OCI-LY3 (cell line): ENCODE data around the gene MAP1B.

Source experiments
- H2AFZ ChIP-seq: fragments of 200-600, 300-600 bp; shearing (Covaris generic); 2 replicates; pipeline ENCODE4 v1.6.0; 2014; ENCODE audit warnings: antibody characterized with exemption, low read depth, low read length
- H3K27ac ChIP-seq: fragments of 200-600, 300-600 bp; sonication (generic); 2 replicates; pipeline ENCODE4 v1.5.1; 2014; ENCODE audit warnings: mild to moderate bottlenecking, low read length, moderate library complexity, mixed read lengths
- H3K27me3 ChIP-seq: fragments of 200-600, 300-600 bp; sonication (generic); 2 replicates; pipeline ENCODE4 v1.6.1; 2014; ENCODE audit warnings: low read depth, low read length, mixed read lengths
- H3K36me3 ChIP-seq: fragments of 200-600, 300-600 bp; sonication (generic); replicated peaks from 2 replicates; pipeline ENCODE3; 2014; ENCODE audit warnings: low read depth, low read length, mixed read lengths
- H3K4me1 ChIP-seq: fragments of 300-600, 200-600 bp; sonication (generic); 2 replicates; pipeline ENCODE4 v1.6.1; 2014; ENCODE audit warnings: low read length, mixed read lengths
- H3K4me2 ChIP-seq: fragments of 200-600, 300-600 bp; sonication (generic); 2 replicates; pipeline ENCODE4 v1.6.1; 2014; ENCODE audit warnings: low read length, mixed read lengths
- H3K4me3 ChIP-seq: fragments of 300-600, 200-600 bp; sonication (generic); 2 replicates; pipeline ENCODE4 v1.5.1; 2014; ENCODE audit warnings: antibody characterized with exemption, mild to moderate bottlenecking, low read length, moderate library complexity
- H3K79me2 ChIP-seq: fragments of 300-600, 200-600 bp; shearing (Covaris generic); 2 replicates; pipeline ENCODE4 v1.6.1; 2014; ENCODE audit warnings: mild to moderate bottlenecking, low read length, mixed read lengths
- H3K9ac ChIP-seq: fragments of 300-600, 200-600 bp; shearing (Covaris generic); 2 replicates; pipeline ENCODE4 v1.6.0; 2014; ENCODE audit warnings: mild to moderate bottlenecking, low read length, moderate library complexity
- H3K9me3 ChIP-seq: fragments of 200-600, 300-600 bp; shearing (Covaris generic); 2 replicates; pipeline ENCODE4 v1.6.1; 2014; ENCODE audit warnings: low read length, mixed read lengths; ENCODE audit not compliant: insufficient read depth
- H4K20me1 ChIP-seq: fragments of 200-600, 300-600 bp; sonication (generic); 2 replicates; pipeline ENCODE4 v1.6.1; 2016; ENCODE audit warnings: low read length, mixed read lengths; ENCODE audit not compliant: insufficient read depth
- CTCF ChIP-seq: fragments of 200-600, 300-600 bp; sonication (generic); IDR thresholded peaks from 2 replicates; pipeline ENCODE4 v1.5.1; 2014; ENCODE audit warnings: antibody characterized with exemption, low read length, low read depth
- EZH2phosphoT487 ChIP-seq: fragments of 200-600 bp; shearing (Covaris generic); IDR thresholded peaks from 2 replicates; pipeline ENCODE4 v1.6.1; 2018; ENCODE audit warnings: antibody characterized with exemption, mixed run types, low read depth

The MAP1B gene

GRCh38 chr5:72130351-72130761, 23.1 kb downstream of the MAP1B start:
- no peaks in the 10 kb centered on the region for H3K36me3 ChIP-seq
- H3K9me3 ChIP-seq = no peaks in the 10 kb centered on the region
- no peak overlapping the region for H2AFZ ChIP-seq
- H3K4me3 ChIP-seq = no peak overlapping the region
- no peak overlapping the region for H3K9ac ChIP-seq
- H3K79me2 ChIP-seq = no peaks in the 10 kb centered on the region
- no peaks in the 10 kb centered on the region for H3K4me1 ChIP-seq
- no peak overlapping the region for H3K27ac ChIP-seq
- peaks cover 30% of the 10 kb centered on the region for H3K27me3 ChIP-seq
- H4K20me1 ChIP-seq = no peaks in the 10 kb centered on the region
- TF ChIP-seq EZH2phosphoT487 (no peak), CTCF (no peak)
- H3K4me2 ChIP-seq = no peak overlapping the region

GRCh38 chr5:72133212-72133990, 26.1 kb downstream of the MAP1B start:
- H3K4me1 ChIP-seq = no peaks in the 10 kb centered on the region
- no peaks in the 10 kb centered on the region for H3K9me3 ChIP-seq
- H3K4me2 ChIP-seq = no peak overlapping the region
- H3K36me3 ChIP-seq = no peaks in the 10 kb centered on the region
- no peak overlapping the region for H3K9ac ChIP-seq
- no peak overlapping the region for H2AFZ ChIP-seq
- H3K27me3 ChIP-seq = peaks cover 23% of the 10 kb centered on the region
- H3K79me2 ChIP-seq = no peaks in the 10 kb centered on the region
- H3K4me3 ChIP-seq = no peak overlapping the region
- TF ChIP-seq EZH2phosphoT487 = no peak
- TF ChIP-seq CTCF = no peak
- H4K20me1 ChIP-seq = no peaks in the 10 kb centered on the region
- no peak overlapping the region for H3K27ac ChIP-seq

- H3K4me2 ChIP-seq = no peak overlapping the region
- H3K4me3 ChIP-seq = no peak overlapping the region
- peaks cover 28% of the 10 kb centered on the region for H3K27me3 ChIP-seq
- H2AFZ ChIP-seq = no peak overlapping the region
- no peaks in the 10 kb centered on the region for H3K9me3 ChIP-seq
- TF ChIP-seq CTCF = no peak
- TF ChIP-seq EZH2phosphoT487 = no peak
- no peak overlapping the region for H3K9ac ChIP-seq
- H3K36me3 ChIP-seq = no peaks in the 10 kb centered on the region
- H4K20me1 ChIP-seq = no peaks in the 10 kb centered on the region
- peaks cover 5% of the 10 kb centered on the region; the same call in 1 of the 2 replicates for H3K4me1 ChIP-seq
- H3K27ac ChIP-seq = no peak overlapping the region
- H3K79me2 ChIP-seq = no peaks in the 10 kb centered on the region
Measured at GRCh38 chr5:72134226-72134899, 27.1 kb downstream of the MAP1B start.

DNA sequence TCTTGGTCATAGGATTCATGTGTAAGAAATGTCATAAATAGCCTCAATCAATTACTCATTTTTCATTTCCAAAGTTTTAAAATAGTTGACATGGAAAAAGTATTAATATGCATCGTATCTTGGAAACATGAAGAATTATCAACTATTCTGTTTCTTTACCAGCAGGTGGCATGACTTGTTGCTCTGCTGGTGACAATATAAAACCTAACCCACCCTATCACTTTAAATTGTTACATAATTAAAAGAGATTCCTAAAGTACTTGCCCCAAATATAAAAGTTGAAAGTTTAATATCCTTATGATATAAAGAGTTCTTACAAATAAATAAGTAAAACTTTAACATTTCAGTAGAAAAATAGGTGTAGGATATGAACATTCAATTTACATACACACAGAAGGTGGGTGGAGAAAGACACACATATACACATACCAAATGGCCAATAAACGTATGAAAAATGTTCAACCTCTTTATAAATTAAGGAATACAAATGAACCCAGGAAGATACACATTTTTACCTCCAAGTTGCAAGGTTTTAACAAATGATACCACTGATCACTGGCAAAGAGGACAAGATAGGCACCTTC, 30.6 kb downstream of the MAP1B start:
- Histone ChIP-seq H3K9ac (no peak overlapping the region), H2AFZ (no peak overlapping the region), H3K27ac (no peak overlapping the region), H3K36me3 (no peaks in the 10 kb centered on the region), H3K4me3 (no peak overlapping the region), H3K79me2 (no peaks in the 10 kb centered on the region), H3K27me3 (peaks cover 23% of the 10 kb centered on the region), H3K4me1 (peaks cover 5% of the 10 kb centered on the region; the same call in 1 of the 2 replicates), H3K9me3 (no peaks in the 10 kb centered on the region), H3K4me2 (no peak overlapping the region), H4K20me1 (no peaks in the 10 kb centered on the region)
- TF ChIP-seq CTCF (peak; percentile 59), EZH2phosphoT487 (no peak)
